ENCODE measurements around the gene ST3GAL4.
A peak's percentile ranks its signal among the peaks of the same experiment; 100 is the strongest.

Gene ST3GAL4

DNA sequence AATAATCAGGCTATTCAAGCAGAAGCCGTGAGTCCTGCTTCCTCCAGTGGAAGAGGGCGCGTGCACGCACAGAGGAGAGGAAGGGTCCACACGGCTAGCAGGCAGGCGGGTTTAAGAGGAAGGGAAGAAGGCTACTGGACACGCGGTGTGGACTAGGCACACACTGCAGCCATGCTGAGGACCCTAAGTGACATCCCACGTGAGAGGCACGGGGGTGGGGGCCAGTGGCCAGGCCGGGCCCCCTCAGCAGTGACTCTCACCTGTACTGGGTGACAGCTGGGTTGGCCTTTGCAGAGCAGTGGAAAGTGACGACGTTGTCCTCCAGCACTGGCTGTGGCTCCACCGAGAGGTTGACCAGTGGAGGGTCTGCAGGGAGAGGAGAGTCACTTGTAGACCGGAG is 100.6 kb downstream of the ST3GAL4 start:
- no peak for DNase-seq

DNA sequence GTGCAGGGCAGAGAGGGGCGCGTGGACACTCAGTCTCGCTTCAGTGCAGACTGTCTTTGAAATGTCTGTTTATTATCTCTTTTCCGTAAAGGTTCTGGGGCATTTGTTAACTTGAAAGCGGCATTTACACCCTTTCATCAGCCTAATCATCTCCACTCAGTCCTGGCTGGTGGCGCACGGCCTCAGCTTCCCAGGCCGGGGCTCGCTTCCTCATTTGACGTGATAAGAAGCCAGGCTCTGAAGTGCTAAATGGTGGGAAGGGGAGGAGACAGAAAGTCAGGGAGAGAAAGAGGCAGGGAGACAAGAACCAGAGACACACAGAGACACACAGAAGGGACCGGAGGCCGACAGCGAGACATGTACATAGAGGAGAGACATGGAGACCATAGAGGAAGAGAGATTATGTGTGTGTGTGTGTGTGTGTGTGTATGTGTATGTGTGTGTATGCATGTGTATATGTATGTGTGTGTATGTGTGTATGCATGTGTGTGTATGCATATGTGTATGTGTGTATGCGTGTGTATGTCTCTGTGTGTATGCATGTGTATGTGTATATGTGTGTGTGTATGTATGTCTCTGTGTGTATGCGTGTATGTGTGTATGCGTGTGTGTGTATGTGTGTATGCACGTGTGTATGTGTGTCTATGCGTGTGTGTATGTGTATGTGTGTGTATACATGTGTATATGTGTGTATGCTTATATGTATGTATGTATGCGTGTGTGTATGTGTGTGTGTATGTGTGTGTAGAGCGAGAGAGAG is 101.5 kb downstream of the ST3GAL4 start:
- no peak for DNase-seq

DNA sequence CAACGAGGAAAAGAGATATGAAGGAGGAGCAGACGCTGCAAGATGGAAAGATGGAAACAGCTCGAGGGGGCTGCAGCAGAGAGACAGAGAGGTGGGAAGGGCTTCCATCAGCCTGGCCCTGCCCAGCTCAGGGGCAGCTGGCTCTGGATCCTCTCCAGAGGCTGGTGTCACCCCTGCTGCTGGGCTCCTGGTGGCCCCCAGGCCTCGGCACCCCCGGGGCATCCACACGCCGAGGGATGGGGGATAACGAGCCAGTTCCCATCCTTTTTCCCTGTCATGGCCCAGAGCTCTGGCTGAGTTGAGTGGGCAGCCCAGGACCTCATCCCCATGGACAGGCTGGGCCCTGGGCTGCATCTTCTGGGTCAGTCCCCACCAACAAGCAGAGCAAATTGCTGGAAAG is 102.3 kb downstream of the ST3GAL4 start:
- DNase-seq: no peak

DNA sequence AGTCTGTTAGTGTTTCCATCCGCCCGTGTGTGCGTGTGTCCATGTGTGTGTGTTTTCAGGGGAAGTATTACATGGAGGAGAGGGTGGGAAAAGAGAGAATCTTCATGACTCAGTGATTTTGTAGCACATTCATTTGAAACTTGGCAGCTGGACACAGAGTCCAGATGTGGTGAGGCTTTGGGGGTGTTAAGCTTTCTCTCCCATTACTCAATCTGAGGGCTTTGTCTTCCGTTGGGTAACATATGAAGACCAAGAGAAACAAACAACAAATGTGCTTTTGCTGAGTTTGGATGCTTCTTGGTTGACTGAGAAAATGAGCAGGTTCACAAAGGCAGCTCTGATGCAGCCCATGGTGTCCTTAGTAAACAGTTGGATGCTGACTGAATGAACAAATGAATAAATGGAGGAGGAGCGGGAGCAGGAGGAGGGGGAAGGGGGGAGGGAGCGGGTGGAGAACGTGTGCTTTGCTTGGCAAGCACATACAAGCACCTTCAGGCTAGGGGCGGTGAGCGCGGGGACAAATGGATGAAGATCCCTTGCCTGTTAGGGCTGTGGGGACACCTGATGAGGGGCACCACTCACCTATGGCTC is 104.3 kb downstream of the ST3GAL4 start:
- peak; percentile 82 for DNase-seq

DNA sequence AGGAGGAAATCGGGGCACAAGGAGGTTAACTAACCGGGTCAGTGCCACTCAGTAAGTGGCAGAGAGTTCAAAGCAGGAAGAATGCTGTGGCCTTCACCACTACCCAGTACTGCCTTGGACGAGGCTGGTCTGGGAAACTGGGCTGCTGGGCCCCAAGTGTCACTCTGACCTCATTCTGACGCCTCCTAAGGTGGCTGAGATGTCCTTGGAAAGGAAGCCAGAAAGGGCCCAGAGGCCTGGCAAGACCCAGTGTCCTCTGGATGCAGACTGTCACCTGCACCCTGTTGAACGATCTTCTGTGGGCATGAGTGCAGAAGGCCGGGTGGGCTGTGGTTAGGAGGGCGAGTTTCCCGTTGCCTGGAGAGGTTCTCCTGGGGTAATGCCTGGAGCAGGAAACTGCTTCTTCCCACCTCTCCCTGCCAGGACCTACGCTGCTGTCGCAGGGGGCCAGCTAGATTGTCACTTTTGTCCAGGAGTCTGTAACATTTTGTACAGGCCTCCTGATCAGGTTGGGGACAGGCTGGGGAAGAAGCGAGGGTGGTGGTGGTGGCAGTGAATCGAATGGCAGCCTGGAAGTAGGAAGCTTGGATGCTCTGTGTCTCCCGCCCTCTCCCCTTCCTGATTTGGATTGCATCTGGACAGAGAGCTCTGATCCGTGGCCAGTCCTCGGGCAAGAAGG is 105.1 kb downstream of the ST3GAL4 start:
- DNase-seq: no peak

DNA sequence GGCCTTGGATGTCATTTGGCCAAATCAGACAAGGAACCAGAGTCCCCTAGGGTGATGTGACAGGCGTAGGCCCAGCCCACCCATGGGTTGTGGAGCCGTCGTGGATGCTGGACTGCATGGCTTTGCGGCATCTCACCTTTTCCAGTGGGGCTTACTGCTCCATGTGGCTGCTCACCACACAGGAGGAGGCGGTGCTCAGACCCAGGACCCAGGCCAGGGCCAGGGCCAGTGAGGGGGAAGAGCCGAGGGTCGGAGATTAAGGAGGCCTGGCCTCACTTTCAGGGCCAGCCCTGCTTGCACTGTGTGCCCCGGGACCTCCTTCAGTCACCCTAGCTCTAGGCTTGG is 105.6 kb downstream of the ST3GAL4 start:
- DNase-seq: no peak

DNA sequence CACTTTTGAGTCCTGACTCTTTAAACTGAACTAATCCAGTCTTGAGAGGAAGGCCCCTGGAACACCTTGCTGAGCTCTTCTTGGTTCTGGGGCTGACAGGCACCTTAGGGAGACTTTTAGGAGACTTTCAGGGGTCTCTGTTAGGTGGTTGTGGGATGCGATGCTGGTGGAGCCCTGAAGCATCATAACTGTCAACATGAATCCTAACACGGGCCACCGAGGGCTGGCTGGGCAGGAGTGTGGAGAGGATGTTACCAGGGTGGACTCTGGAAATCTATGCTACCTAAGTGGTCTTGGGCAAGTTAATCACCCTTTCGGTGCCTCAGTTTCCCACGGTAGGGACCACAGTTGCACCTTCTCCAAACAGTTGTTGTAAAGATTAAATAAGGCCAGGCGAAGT is 106.5 kb downstream of the ST3GAL4 start:
- DNase-seq: no peak

DNA sequence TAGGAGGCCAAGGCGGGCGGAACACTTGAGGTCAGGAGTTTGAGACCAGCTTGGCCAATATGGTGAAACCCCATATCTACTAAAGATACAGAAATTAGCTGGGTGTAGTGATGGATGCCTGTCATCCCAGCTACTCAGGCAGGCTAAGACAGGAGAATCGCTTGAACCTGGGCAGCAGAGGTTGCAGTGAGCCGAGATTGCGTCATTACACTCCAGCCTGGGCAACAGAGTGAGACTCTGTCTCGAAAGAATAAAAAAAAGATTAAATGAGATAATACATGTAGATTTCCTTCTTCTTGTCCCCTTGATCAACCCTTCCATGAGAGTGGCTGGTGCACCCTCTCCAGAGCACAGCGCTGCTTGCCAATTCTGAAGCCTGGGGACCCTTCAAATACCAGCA is 106.9 kb downstream of the ST3GAL4 start:
- no peak for DNase-seq

Data from fibroblast of skin of abdomen (primary cell).